ENCODE results near the gene GABRG3.

Gene GABRG3

GRCh38 chr15:27219636-27220035, 248.7 kb downstream of the GABRG3 start:
- in situ Hi-C loops (cut with MboI; ENCODE audit: low pct_unique_long_range_greater_than_20kb, low sequenced_read_pairs), result no loop called here
- DNase-seq, result no peak

- in situ Hi-C loops (cut with MboI; ENCODE audit: low pct_unique_long_range_greater_than_20kb, low sequenced_read_pairs), result no loop called here
- no peak for DNase-seq
Observed at GRCh38 chr15:27220199-27220598, 249.2 kb downstream of the GABRG3 start.

GRCh38 chr15:27222479-27222878, 251.5 kb downstream of the GABRG3 start:
- in situ Hi-C loops (cut with MboI; ENCODE audit: low pct_unique_long_range_greater_than_20kb, low sequenced_read_pairs), result no loop called here
- no peak for DNase-seq

GRCh38 chr15:27223179-27223578, 252.2 kb downstream of the GABRG3 start:
- DNase-seq, result no peak
- in situ Hi-C loops (cut with MboI; ENCODE audit: low pct_unique_long_range_greater_than_20kb, low sequenced_read_pairs), result no loop called here

- in situ Hi-C loops (cut with MboI; ENCODE audit: low pct_unique_long_range_greater_than_20kb, low sequenced_read_pairs), result no loop called here
- DNase-seq, result no peak
Observed at GRCh38 chr15:27231811-27232210, 260.8 kb downstream of the GABRG3 start.

GRCh38 chr15:27232876-27233275, 261.9 kb downstream of the GABRG3 start:
- in situ Hi-C loops (cut with MboI; ENCODE audit: low pct_unique_long_range_greater_than_20kb, low sequenced_read_pairs), result no loop called here
- DNase-seq, result no peak

- no peak for DNase-seq
- in situ Hi-C loops (cut with MboI; ENCODE audit: low pct_unique_long_range_greater_than_20kb, low sequenced_read_pairs), result no loop called here
Observed at GRCh38 chr15:27234593-27234992, 263.6 kb downstream of the GABRG3 start.

GRCh38 chr15:27235161-27235560, 264.2 kb downstream of the GABRG3 start:
- no peak for DNase-seq
- in situ Hi-C loops (cut with MboI; ENCODE audit: low pct_unique_long_range_greater_than_20kb, low sequenced_read_pairs), result no loop called here

- no peak for DNase-seq
- in situ Hi-C loops (cut with MboI; ENCODE audit: low pct_unique_long_range_greater_than_20kb, low sequenced_read_pairs), result no loop called here
Observed at GRCh38 chr15:27235681-27236080, 264.7 kb downstream of the GABRG3 start.

- in situ Hi-C loops (cut with MboI; ENCODE audit: low pct_unique_long_range_greater_than_20kb, low sequenced_read_pairs), result no loop called here
- no peak for DNase-seq
Observed at GRCh38 chr15:27237319-27237939, 266.4 kb downstream of the GABRG3 start.

GRCh38 chr15:27238209-27238608, 267.2 kb downstream of the GABRG3 start:
- DNase-seq, result no peak
- in situ Hi-C loops (cut with MboI; ENCODE audit: low pct_unique_long_range_greater_than_20kb, low sequenced_read_pairs), result no loop called here

- in situ Hi-C loops (cut with MboI; ENCODE audit: low pct_unique_long_range_greater_than_20kb, low sequenced_read_pairs), result no loop called here
- no peak for DNase-seq
Observed at GRCh38 chr15:27238707-27239423, 267.9 kb downstream of the GABRG3 start.

GRCh38 chr15:27241943-27242342, 271.0 kb downstream of the GABRG3 start:
- DNase-seq, result no peak
- in situ Hi-C loops (cut with MboI; ENCODE audit: low pct_unique_long_range_greater_than_20kb, low sequenced_read_pairs), result no loop called here

- in situ Hi-C loops (cut with MboI; ENCODE audit: low pct_unique_long_range_greater_than_20kb, low sequenced_read_pairs), result no loop called here
- DNase-seq, result no peak
Observed at GRCh38 chr15:27244047-27244446, 273.1 kb downstream of the GABRG3 start.

GRCh38 chr15:27248251-27248650, 277.3 kb downstream of the GABRG3 start:
- no peak for DNase-seq
- in situ Hi-C loops (cut with MboI; ENCODE audit: low pct_unique_long_range_greater_than_20kb, low sequenced_read_pairs), result no loop called here

GRCh38 chr15:27249046-27249759, 278.2 kb downstream of the GABRG3 start:
- no peak for DNase-seq
- in situ Hi-C loops (cut with MboI; ENCODE audit: low pct_unique_long_range_greater_than_20kb, low sequenced_read_pairs), result no loop called here

GRCh38 chr15:27249760-27250109, 278.8 kb downstream of the GABRG3 start:
- in situ Hi-C loops (cut with MboI; ENCODE audit: low pct_unique_long_range_greater_than_20kb, low sequenced_read_pairs), result no loop called here
- DNase-seq, result no peak

GRCh38 chr15:27250223-27250622, 279.2 kb downstream of the GABRG3 start:
- in situ Hi-C loops (cut with MboI; ENCODE audit: low pct_unique_long_range_greater_than_20kb, low sequenced_read_pairs), result no loop called here
- DNase-seq, result no peak

- in situ Hi-C loops (cut with MboI; ENCODE audit: low pct_unique_long_range_greater_than_20kb, low sequenced_read_pairs), result no loop called here
- DNase-seq, result no peak
Observed at GRCh38 chr15:27254055-27254454, 283.1 kb downstream of the GABRG3 start.

- in situ Hi-C loops (cut with MboI; ENCODE audit: low pct_unique_long_range_greater_than_20kb, low sequenced_read_pairs), result no loop called here
- DNase-seq, result no peak
Observed at GRCh38 chr15:27254801-27255200, 283.8 kb downstream of the GABRG3 start.

All from KBM-7 (cell line).